Testis (tissue), 2 donors: ENCODE data around the gene UBXN10.

ENCODE experiments used
- POLR2A ChIP-seq: fragments of 450-650 bp; IDR thresholded peaks from one replicate; pipeline ENCODE4 v1.6.1; 2017; ENCODE audit warnings: antibody characterized with exemption, mild to moderate bottlenecking, moderate library complexity
- TF ChIP-seq, protein P1 (sequence below), 3 experiments: fragments of 450-650 bp in 2 of 3; fragments of 200-600 bp in 1 of 3; sonication (generic) in 1 of 3; IDR thresholded peaks; one replicate each; pipeline ENCODE4 v1.5.1; 2016 to 2019; ENCODE audit warnings: antibody characterized with exemption in 3 of 3, mild to moderate bottlenecking in 2 of 3, moderate library complexity in 1 of 3

DNA sequence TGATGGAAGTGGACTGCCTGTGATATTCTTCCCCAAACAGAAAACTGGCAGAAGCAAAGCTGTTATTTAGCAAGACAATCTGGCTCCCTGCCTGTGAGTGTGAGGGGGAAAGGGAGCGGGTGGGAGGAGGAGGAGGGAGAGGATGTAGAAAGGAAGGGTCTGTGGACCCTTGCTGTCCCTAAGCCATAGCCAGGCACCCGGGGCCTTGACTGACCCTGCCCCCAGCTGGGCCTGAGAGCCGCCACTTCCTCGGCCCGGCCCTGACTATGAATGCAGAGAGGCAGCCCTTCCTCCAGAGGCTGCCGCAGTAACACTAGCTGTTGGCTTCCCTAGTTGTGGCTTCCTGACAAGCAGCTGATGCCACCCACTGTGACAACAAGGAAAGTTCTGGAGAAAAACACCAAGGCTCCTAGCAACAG lies 32.9 kb upstream of the UBXN10 start:
- no peak for TF ChIP-seq POLR2A
- TF ChIP-seq, protein P1, sequence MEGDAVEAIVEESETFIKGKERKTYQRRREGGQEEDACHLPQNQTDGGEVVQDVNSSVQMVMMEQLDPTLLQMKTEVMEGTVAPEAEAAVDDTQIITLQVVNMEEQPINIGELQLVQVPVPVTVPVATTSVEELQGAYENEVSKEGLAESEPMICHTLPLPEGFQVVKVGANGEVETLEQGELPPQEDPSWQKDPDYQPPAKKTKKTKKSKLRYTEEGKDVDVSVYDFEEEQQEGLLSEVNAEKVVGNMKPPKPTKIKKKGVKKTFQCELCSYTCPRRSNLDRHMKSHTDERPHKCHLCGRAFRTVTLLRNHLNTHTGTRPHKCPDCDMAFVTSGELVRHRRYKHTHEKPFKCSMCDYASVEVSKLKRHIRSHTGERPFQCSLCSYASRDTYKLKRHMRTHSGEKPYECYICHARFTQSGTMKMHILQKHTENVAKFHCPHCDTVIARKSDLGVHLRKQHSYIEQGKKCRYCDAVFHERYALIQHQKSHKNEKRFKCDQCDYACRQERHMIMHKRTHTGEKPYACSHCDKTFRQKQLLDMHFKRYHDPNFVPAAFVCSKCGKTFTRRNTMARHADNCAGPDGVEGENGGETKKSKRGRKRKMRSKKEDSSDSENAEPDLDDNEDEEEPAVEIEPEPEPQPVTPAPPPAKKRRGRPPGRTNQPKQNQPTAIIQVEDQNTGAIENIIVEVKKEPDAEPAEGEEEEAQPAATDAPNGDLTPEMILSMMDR (IDR thresholded peaks at IDR 0.05), result no peak
